ENCODE data around the gene PODXL2.

The PODXL2 gene

GRCh38 chr3:127632035-127632820, 3.2 kb downstream of the PODXL2 start:
- TF ChIP-seq CTCF (IDR thresholded peaks at IDR 0.05) = no peak
- no peaks in the 10 kb centered on the region for H3K79me2 ChIP-seq
- no peak overlapping the region for H3K4me2 ChIP-seq (ENCODE audit: low read length)
- H3K4me1 ChIP-seq = peaks cover 9% of the 10 kb centered on the region
- peak overlapping the region; percentile 53 for H2AFZ ChIP-seq
- H3K27ac ChIP-seq = no peak overlapping the region
- H3K9me3 ChIP-seq (ENCODE audit: control insufficient read depth, low read length) = no peaks in the 10 kb centered on the region
- no peak overlapping the region for H3K4me3 ChIP-seq (ENCODE audit: low read depth, low read length)
- no peak overlapping the region for H3K9ac ChIP-seq
- no peaks in the 10 kb centered on the region for H3K36me3 ChIP-seq (ENCODE audit: control insufficient read depth, insufficient read depth, low read length)
- no peaks in the 10 kb centered on the region for H3K27me3 ChIP-seq (ENCODE audit: control insufficient read depth, insufficient read depth, low read length)

GRCh38 chr3:127634653-127635052, 5.7 kb downstream of the PODXL2 start:
- H3K79me2 ChIP-seq = no peaks in the 10 kb centered on the region
- no peak overlapping the region for H3K27ac ChIP-seq
- H3K4me1 ChIP-seq = peaks cover 9% of the 10 kb centered on the region
- no peak overlapping the region for H2AFZ ChIP-seq
- no peaks in the 10 kb centered on the region for H3K36me3 ChIP-seq (ENCODE audit: control insufficient read depth, insufficient read depth, low read length)
- H3K9ac ChIP-seq = no peak overlapping the region
- no peak for TF ChIP-seq CTCF (IDR thresholded peaks at IDR 0.05)
- no peaks in the 10 kb centered on the region for H3K27me3 ChIP-seq (ENCODE audit: control insufficient read depth, insufficient read depth, low read length)
- H3K9me3 ChIP-seq (ENCODE audit: control insufficient read depth, low read length) = no peaks in the 10 kb centered on the region
- H3K4me2 ChIP-seq (ENCODE audit: low read length) = no peak overlapping the region
- no peak overlapping the region for H3K4me3 ChIP-seq (ENCODE audit: low read depth, low read length)

GRCh38 chr3:127637546-127637945, 8.6 kb downstream of the PODXL2 start:
- Histone ChIP-seq H3K36me3 (ENCODE audit: control insufficient read depth, insufficient read depth, low read length) (no peaks in the 10 kb centered on the region), H3K4me3 (ENCODE audit: low read depth, low read length) (no peak overlapping the region), H3K27ac (no peak overlapping the region), H3K9ac (no peak overlapping the region), H3K4me1 (no peaks in the 10 kb centered on the region), H2AFZ (no peak overlapping the region), H3K4me2 (ENCODE audit: low read length) (no peak overlapping the region), H3K9me3 (ENCODE audit: control insufficient read depth, low read length) (no peaks in the 10 kb centered on the region), H3K79me2 (no peaks in the 10 kb centered on the region), H3K27me3 (ENCODE audit: control insufficient read depth, insufficient read depth, low read length) (no peaks in the 10 kb centered on the region)
- TF ChIP-seq CTCF (IDR thresholded peaks at IDR 0.05) = no peak

DNA sequence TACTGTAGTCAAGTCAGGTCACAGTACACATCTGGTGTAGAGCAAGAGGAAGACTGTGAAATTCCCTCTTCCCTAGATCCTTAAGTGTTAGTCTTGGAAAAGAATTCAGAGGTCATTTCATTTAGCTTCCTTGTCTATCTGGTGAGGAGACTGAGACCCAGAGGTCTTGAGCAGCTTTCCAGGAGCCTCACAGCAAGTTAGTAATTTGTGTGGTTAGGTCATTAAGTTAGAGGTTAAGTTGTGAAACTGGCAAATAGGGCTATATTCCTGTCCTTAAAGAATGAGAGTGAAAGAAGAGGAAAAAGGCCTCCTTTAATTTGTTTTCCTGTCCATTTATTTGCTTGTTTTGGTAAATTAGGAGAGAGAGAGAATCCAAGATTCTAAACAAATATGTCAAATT, 9.0 kb downstream of the PODXL2 start:
- Histone ChIP-seq H3K9me3 (ENCODE audit: control insufficient read depth, low read length) (no peaks in the 10 kb centered on the region), H3K4me2 (ENCODE audit: low read length) (no peak overlapping the region), H3K4me1 (no peaks in the 10 kb centered on the region), H2AFZ (no peak overlapping the region), H3K9ac (no peak overlapping the region), H3K4me3 (ENCODE audit: low read depth, low read length) (no peak overlapping the region), H3K27ac (no peak overlapping the region), H3K36me3 (ENCODE audit: control insufficient read depth, insufficient read depth, low read length) (no peaks in the 10 kb centered on the region), H3K79me2 (no peaks in the 10 kb centered on the region), H3K27me3 (ENCODE audit: control insufficient read depth, insufficient read depth, low read length) (no peaks in the 10 kb centered on the region)
- no peak for TF ChIP-seq CTCF (IDR thresholded peaks at IDR 0.05)
